Keratinocyte (primary cell): Measurements from ENCODE around the gene IFI27L2.

Source experiments
- CTCF ChIP-seq, 3 experiments: IDR thresholded peaks in 1 of 3; conservative IDR thresholded peaks in 1 of 3; optimal IDR thresholded peaks in 1 of 3; 2 replicates in 2 of 3; 3 replicates in 1 of 3; pipeline versions ENCODE3 to v1.5.1; 2011; ENCODE audit warnings: low read length in 3 of 3, mild to moderate bottlenecking in 3 of 3, moderate library complexity in 2 of 3, control low read depth in 1 of 3, inconsistent platforms in 1 of 3; ENCODE audit not compliant: insufficient read depth in 2 of 3; ENCODE audit errors: extremely low read depth in 1 of 3
- EZH2 ChIP-seq: IDR thresholded peaks from one replicate; pipeline ENCODE4 v1.6.1; 2012; ENCODE audit warnings: inconsistent platforms, mild to moderate bottlenecking, low read length, moderate library complexity

GRCh38 chr14:94173885-94174603, 44.6 kb upstream of the IFI27L2 start, which contains the start of gene PPP4R4:
- TF ChIP-seq CTCF (optimal IDR thresholded peaks at IDR 0.05 in 1 of 3, IDR thresholded peaks at IDR 0.05 in 1 of 3, conservative IDR thresholded peaks at IDR 0.05 in 1 of 3; ENCODE audit: extremely low read depth in 1 of 3, insufficient read depth in 2 of 3, low read length in 3 of 3) (no peak), EZH2 (no peak)
